ENCODE data around the gene GAL3ST1.
"Not testable (repeated sequence)": the region's sequence is repeated elsewhere in the genome, so short reads cannot be mapped to it uniquely, and the experiment has no call there.

GAL3ST1 gene

GRCh38 chr22:30546616-30547015, 27.8 kb downstream of the GAL3ST1 start, which contains the start of gene SEC14L6:
SEC14L6 (minus strand) TSS chr22:30546741; CDS start chr22:30546682, 59 bp downstream.
- no peak for DNase-seq (ENCODE audit: low read depth)
- TF ChIP-seq CTCF (IDR thresholded peaks at IDR 0.05; ENCODE audit: control insufficient read depth, extremely low read depth, insufficient read depth), result no peak
- H3K4me3 ChIP-seq (ENCODE audit: low read depth, low read length), result no peak within 1 kb of the TSS

DNA sequence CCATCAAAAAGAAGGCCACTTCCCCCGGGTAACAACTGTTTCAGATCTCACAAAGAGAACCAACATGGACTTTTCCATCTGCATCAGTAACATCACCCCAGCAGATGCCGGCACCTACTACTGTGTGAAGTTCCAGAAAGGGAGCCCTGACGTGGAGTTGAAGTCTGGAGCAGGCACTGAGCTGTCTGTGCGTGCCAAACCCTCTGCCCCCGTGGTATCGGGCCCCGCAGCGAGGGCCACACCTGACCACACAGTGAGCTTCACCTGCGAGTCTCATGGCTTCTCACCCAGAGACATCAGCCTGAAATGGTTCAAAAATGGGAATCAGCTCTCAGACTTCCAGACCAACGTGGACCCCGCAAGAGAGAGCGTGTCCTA, 31.7 kb downstream of the GAL3ST1 start:
- TF ChIP-seq CTCF (IDR thresholded peaks at IDR 0.05; ENCODE audit: control insufficient read depth, extremely low read depth, insufficient read depth), result no peak
- H3K4me3 ChIP-seq (ENCODE audit: low read depth, low read length), result no peak overlapping the region
- DNase-seq (ENCODE audit: low read depth), result no peak

GRCh38 chr22:30541961-30542810, 32.3 kb downstream of the GAL3ST1 start:
- no peak for TF ChIP-seq CTCF (IDR thresholded peaks at IDR 0.05; ENCODE audit: control insufficient read depth, extremely low read depth, insufficient read depth)
- H3K4me3 ChIP-seq (ENCODE audit: low read depth, low read length), result no peak overlapping the region
- DNase-seq (ENCODE audit: low read depth), result no peak

GRCh38 chr22:30541511-30541910, 33.0 kb downstream of the GAL3ST1 start:
- H3K4me3 ChIP-seq (ENCODE audit: low read depth, low read length); DNase-seq (ENCODE audit: low read depth): not testable (repeated sequence)

DNA sequence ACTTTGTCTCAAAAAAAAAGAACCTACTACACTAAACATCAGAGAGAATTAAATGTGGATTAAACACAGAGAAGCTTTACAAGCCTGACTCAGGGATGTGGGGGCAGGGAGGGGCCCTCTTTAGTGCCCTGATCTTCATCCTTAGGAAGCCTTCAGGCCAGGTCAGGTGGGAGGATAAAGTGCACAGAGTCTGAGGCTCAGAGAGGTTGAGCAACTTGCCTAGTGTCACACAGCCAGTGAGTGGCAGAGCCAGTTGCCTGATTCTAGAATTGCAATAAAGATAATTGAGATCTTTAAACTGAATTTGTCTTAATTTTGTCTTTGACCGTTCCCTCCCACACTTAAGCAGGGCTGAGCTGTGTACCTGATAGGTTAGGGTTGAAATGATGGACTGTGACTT, 35.1 kb downstream of the GAL3ST1 start:
- no peak for TF ChIP-seq CTCF (IDR thresholded peaks at IDR 0.05; ENCODE audit: control insufficient read depth, extremely low read depth, insufficient read depth)
- H3K4me3 ChIP-seq (ENCODE audit: low read depth, low read length), result no peak overlapping the region
- no peak for DNase-seq (ENCODE audit: low read depth)

GRCh38 chr22:30538280-30538679, 36.2 kb downstream of the GAL3ST1 start:
- DNase-seq (ENCODE audit: low read depth), result no peak
- H3K4me3 ChIP-seq (ENCODE audit: low read depth, low read length), result no peak overlapping the region
- no peak for TF ChIP-seq CTCF (IDR thresholded peaks at IDR 0.05; ENCODE audit: control insufficient read depth, extremely low read depth, insufficient read depth)

- DNase-seq (ENCODE audit: low read depth), result no peak
- H3K4me3 ChIP-seq (ENCODE audit: low read depth, low read length), result no peak overlapping the region
- no peak for TF ChIP-seq CTCF (IDR thresholded peaks at IDR 0.05; ENCODE audit: control insufficient read depth, extremely low read depth, insufficient read depth)
Observed at GRCh38 chr22:30537083-30537731, 37.3 kb downstream of the GAL3ST1 start.
